ENCODE results near the gene NKX2-8. TPM values are rescaled to one million over a fixed set of nuclear protein-coding genes. Genes with fewer than 3 reads are reported as not detected.
"Not testable (repeated sequence)": the region's sequence is repeated elsewhere in the genome, so short reads cannot be mapped to it uniquely, and the experiment has no call there.

Gene NKX2-8
- polyA plus RNA-seq, 3 donors: not detected

DNA sequence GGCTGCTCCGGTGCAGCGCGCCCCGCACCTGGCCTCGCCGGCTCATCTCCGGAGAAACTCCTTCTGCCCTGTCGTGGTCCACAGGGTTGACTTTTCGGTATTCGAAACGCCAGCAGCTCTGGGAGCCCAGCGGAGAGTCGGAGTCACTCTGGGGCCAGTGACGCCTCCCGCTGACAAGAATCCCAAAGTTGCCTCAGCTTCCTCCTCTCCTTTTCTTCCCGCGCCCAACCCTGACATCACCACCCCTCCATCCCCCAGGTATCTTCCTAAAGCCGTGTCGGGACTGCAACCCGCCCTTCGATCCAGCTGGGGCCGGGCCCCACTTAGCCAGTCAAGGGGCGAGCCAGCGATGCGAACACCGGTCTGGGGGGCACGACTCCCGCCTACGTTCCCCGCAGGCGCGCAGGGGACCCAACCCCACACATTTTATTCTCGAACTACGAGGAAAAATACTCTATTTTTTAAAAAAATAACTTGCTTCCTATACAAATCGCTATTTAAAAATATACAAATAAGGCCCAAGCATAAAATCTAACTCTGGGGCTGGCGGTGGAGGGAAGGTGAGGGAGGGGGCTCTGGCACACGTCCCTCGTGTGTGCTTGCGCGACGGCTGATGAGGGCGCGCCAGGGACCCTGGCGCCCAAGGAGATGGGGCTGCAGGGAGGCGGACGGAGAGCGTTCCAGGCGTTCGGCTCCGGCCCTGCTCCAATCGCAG is 2.1 kb downstream of the NKX2-8 start:
- no peak for DNase-seq

GRCh38 chr14:36579573-36580140 is 2.8 kb downstream of the NKX2-8 start:
- DNase-seq: no peak

DNA sequence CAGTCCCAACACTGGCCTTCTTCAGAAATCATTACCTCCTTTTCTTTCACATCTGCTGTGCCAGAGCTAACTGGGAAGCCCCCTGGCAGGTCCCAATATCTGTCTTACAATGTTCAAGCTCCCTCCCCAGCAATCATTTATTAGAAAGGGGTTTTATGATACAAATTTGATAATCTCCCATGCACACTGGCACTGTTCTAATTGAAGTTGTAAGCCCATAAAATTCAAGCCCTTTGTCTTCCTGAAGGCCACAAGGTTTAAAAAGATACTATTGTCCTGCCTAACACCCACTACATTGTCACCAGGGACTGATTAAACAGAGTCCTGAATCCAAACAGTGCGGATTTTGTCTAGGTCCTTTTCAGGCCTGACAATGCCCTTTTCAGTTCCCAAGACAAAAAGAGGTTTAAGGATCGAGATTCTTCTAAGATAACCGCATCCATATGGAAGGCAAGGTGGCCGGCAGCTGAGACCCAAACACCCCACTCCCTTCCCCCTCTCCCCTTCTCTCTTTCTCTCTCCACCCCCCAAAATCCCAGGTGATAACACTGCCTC is 3.3 kb downstream of the NKX2-8 start:
- no peak for DNase-seq

GRCh38 chr14:36570065-36570464 is 12.3 kb downstream of the NKX2-8 start:
- no peak for DNase-seq

GRCh38 chr14:36556811-36557433 is 25.5 kb downstream of the NKX2-8 start:
- DNase-seq: no peak

DNA sequence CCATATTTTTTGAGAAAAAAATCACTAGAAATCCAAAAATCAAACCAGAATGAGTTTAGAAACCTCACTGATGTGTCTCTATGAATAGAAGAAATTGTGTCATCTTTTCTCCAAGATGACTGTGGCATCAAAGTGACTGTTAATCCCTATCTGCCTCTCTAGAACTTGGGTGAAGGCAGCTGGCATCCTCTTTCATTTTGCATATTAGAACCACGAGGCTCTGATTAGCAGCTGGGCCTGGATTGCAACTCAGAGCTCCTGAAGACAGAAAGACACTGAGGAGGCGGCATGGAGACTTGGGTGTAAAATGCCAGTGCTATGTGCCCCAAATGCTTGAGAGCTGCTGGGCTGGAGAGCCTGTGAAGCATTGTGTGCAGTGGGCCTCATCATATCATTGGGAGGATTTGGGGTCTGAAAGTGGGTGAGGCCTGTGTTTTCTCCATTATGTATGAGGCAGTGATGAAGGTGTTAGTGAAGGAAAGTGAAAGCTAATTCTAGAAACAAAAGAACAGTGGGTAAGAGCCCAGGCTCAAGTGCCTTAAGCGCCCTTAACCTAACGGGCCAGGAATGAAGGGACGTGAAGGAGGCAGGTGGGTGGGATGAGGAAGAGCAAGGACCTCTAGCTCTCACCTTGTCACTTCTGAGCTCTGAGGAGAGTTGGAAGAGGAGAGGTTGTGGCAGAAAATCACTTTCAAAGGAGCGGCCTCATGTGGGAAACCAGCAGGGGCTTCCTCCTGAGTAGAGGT is 26.2 kb downstream of the NKX2-8 start:
- no peak for DNase-seq

- DNase-seq: peak; percentile 39
Measured at GRCh38 chr14:36553656-36554260, 28.7 kb downstream of the NKX2-8 start.

DNA sequence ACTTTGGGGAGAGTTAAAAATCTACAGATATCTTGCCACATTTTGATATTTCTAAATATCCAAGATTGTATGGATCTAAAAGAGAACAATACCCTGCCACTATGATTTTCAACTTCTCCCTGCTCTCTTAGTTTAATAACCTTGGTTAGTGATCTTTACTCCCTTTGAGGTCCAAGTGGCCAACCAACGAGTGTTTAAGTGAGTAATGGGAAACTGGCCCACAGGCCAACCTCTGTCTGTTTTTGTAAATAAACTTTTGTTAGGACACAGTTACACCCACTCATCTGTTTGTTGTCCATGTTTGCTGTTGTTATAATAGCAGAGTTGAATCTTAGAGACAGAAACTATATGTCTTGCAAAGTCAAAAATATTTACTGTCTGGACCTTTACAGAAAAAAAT is 31.5 kb downstream of the NKX2-8 start:
- DNase-seq: no peak

GRCh38 chr14:36544280-36544679 is 38.1 kb downstream of the NKX2-8 start:
- DNase-seq: not testable (repeated sequence)

DNA sequence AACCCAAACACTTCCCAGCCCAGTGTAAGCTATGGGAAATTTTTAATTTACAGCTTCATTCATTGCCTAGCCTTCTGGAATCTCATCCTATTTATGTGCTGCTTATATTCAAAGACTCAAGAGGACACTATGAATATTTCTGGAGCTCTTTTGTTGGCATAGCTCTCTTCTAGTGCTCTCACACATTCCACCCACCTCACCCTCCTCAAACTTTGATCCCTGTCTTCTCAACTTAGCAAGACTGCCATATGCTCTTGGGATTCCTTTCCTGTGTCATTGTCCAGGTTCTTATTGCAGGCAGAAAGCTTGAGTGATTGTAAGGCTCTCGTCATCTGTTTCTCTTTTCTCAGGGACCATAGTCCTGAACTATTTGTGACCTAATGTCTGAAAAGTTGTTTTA is 44.4 kb downstream of the NKX2-8 start:
- DNase-seq: no peak

Other genes with a start within 250 kb of the NKX2-8 start
- not detected for gene NKX2-1, start 62.4 kb downstream of the NKX2-8 start, polyA plus RNA-seq (ENCODE audit: insufficient read length in 3 of 3)
- gene PAX9, start 79.2 kb upstream of the NKX2-8 start, polyA plus RNA-seq (ENCODE audit: insufficient read length in 3 of 3): under 1 TPM; 0.17 to 0.30 (median 0.27) TPM

All from renal pelvis (tissue), 4 donors.